ENCODE data around the gene TRMT112.

DNA sequence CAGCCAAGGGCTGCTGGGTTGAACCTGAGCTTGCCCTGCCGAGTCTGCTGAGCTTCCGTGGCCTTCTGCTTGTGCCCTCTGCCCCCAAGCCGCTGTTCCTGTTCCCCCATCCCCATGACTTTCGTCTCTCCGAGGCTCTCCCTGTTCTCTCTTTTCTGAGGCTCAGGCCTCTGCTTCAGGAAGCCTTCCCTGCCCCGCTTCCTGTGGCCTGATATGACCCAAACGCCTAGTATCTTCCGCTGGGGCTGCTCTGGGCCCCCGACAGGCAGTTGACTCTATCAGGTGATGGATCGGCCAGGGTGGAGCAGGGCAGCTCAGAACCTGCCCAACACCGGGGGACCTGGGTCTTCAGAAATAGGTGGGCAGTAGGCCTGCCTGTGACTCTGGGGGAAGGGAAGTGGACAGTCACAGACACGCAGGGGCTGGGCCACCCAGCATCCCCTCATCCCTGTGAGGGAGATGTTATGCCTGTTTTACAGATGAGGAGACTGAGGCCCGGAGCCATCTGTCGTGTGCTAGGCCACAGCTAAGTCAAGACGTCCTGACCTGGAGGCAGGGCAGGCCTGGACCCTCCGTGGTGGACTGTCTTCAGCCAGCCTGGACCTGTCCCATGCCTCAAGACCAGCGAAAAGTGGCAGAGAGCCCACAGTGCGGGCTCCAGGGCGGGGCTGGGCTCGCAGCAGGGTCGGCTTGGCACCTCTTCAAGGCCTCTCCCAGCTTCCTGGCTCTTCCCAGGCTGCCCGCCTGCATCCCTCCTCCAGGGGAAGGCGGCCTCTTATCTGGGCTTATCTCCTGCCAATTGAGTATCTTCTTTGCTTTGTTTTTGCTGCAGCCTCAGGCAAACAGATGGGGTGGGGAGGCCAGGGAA, 49.1 kb downstream of the TRMT112 start:
- TF ChIP-seq, protein P1, sequence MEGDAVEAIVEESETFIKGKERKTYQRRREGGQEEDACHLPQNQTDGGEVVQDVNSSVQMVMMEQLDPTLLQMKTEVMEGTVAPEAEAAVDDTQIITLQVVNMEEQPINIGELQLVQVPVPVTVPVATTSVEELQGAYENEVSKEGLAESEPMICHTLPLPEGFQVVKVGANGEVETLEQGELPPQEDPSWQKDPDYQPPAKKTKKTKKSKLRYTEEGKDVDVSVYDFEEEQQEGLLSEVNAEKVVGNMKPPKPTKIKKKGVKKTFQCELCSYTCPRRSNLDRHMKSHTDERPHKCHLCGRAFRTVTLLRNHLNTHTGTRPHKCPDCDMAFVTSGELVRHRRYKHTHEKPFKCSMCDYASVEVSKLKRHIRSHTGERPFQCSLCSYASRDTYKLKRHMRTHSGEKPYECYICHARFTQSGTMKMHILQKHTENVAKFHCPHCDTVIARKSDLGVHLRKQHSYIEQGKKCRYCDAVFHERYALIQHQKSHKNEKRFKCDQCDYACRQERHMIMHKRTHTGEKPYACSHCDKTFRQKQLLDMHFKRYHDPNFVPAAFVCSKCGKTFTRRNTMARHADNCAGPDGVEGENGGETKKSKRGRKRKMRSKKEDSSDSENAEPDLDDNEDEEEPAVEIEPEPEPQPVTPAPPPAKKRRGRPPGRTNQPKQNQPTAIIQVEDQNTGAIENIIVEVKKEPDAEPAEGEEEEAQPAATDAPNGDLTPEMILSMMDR (IDR thresholded peaks at IDR 0.05; ENCODE audit: low read length), result no peak
- TF ChIP-seq EZH2 (optimal IDR thresholded peaks at IDR 0.05; ENCODE audit: low read depth, low read length), result no peak
